8988T (cell line): ENCODE measurements around the gene SCG3.

Experiments used
- DNase-seq: peaks from one replicate; pipeline ENCODE4 v3.0.0; 2011

Gene SCG3

DNA sequence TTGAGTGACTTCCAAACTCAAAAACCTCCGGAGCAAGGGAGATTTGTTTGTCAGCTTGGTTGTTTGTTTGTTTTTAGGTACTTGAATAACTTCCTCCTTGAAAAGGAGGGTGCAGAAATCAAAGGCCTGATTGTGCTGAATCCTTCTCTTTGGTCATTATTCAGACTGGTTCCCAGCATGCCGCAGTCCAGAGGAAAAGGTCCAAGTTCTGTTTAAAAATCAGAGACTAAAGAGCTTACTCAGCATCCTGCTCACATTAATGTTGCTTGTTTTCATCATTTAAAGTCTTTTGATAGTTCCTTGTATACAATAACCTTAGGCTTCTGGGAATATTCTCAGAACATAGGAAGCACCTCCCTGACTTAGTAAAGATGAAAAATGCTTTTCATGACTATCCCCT lies 982 bp upstream of the SCG3 start:
- DNase-seq, result no peak

GRCh38 chr15:51687565-51687964 lies 6.3 kb downstream of the SCG3 start:
- no peak for DNase-seq

DNA sequence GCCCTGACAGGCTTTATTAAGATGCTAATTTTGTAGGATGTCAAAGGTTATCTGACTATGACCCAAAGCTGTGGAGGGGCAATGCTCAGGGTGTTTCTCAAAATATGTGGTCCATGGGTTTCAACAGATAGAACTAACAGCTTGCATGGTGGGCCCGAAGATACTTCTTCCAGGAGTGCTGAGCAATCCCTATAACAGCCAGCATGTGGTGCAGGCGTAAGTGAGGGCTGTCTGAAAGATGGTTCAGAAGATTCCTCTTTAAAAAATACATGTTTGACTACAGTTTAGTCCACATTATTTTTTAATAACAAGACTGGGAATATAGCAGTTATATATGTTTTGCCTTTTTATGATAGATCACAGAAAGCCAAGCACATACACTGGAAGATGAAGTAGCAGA lies 7.6 kb downstream of the SCG3 start:
- DNase-seq, result no peak

DNA sequence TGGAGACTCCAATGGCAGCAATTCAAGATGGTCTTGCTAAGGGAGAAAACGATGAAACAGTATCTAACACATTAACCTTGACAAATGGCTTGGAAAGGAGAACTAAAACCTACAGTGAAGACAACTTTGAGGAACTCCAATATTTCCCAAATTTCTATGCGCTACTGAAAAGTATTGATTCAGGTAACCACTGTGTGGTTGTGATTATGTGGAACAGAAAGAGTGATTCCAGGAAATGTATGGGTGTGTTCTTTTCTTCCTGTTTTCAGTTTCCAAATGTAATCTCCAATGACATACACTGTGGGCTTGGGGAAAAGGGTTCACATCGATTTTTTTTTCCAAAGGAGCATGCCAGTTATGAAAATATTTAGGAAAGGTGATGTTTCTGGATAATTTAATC lies 10.9 kb downstream of the SCG3 start:
- no peak for DNase-seq

DNA sequence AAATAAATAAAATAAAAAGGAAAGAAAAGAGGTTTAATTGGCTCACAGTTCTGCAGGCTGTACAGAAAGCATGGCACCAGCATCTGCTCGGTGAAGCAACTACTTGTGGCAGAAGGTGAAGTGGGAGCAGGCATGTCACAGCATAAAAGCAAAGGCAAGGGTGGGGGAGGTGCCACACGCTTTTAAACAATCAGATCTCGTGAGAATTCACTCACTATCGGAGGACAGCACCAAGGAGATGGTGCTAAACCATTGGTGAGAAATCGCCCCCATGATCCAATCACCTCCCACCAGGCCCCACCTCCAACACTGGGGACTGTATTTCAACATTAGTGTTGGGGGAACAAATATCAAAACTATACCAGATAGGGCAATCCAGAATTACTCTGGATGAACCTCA lies 15.3 kb downstream of the SCG3 start:
- DNase-seq, result no peak

DNA sequence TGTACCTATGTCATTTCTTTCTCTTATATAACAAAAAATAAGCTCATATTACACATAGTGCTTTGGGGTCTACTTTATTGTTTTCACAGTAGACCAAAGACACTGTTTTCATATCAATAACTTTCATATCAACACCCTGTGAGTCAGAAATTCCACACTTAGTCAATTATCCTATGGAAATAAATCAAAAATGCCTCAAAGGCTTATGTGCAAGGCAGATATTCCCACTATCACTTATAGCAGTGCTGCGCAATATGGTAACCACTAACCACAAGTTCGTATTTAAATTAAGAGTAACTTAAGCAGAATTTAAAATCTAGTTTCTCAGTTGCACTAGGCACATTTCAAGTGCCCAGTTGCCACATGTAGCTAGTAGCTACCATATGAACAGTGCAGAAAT lies 15.9 kb downstream of the SCG3 start:
- DNase-seq, result no peak

GRCh38 chr15:51699373-51699772 lies 18.1 kb downstream of the SCG3 start:
- no peak for DNase-seq

DNA sequence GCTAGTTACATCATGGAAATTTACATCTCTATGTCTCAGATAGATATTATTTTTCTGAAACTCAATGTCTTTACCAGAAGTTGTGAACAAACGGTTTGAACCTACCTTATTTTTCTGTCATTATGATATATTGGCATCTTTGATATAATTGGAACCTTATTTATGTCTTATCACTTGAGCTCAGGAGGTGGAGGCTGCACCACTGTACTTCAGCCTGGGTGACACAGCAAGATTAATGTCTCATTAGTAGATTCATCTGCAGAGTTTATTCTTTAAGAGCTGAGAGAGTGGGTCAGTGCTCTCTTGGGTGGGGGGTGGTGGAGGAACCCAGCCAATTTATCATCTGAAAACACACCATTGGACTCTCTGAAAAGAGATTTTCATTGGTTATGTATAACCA lies 21.4 kb downstream of the SCG3 start:
- DNase-seq, result no peak

GRCh38 chr15:51706291-51706690 lies 25.0 kb downstream of the SCG3 start:
- no peak for DNase-seq

GRCh38 chr15:51706926-51707608 lies 25.8 kb downstream of the SCG3 start:
- DNase-seq, result no peak

GRCh38 chr15:51708013-51708412 lies 26.7 kb downstream of the SCG3 start:
- no peak for DNase-seq

- DNase-seq, result no peak
Measured at GRCh38 chr15:51709031-51709430, 27.7 kb downstream of the SCG3 start.

- no peak for DNase-seq
Measured at GRCh38 chr15:51714162-51714561, 32.9 kb downstream of the SCG3 start.

GRCh38 chr15:51714911-51715310 lies 33.6 kb downstream of the SCG3 start:
- no peak for DNase-seq

GRCh38 chr15:51718219-51718618 lies 36.9 kb downstream of the SCG3 start:
- DNase-seq, result no peak

DNA sequence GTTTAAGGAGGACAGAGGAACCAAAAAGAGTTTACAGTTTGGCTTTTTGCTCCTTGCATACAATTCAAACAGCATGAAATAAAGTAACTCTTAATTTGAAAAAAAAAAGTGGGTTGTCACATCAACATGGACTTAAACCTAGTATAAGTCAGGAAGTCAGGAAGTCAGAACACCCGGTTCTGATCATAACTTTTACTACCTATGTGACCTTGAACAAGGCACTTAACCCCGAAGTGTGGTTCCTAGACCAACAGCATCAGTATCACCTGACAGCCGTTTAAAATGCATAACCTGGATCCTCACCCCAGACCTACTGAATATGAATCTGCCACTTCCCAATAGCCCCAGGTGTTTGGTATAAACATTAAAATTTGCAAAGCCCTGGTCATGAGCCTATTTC lies 37.4 kb downstream of the SCG3 start:
- DNase-seq, result no peak

DNA sequence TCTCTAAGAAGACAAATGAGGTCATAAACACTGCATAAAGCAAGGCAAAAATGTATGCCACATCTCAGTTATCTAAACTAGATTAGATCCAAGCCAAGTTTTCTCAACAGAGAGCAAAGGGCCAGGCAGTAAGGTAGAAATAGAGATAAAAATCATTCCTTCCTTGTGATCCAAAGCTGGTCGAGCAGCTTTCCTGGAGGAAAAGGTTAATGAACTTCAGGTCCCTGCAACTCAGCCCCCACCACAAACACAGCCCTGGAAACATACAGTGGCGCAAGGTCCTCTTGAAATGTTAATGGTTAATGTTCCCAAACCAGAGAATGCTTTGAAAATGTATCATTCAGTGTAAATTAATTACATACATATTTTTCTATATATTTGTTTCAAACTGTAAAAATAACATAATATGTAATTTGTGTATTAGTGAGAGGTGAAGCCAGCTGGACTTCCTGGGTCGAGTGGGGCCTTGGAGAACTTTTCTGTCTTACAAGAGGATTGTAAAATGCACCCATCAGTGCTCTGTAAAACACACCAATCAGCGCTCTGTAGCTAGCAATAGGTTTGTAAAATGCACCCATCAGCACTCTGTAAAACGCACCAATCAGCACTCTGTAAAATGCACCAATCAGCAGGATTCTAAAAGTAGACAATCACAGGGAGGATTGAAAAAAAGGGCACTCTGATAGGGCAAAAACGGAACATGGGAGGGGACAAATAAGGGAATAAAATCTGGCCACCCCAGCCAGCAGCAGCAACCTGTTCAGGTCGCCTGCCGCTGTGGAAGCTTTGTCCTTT lies 39.1 kb downstream of the SCG3 start:
- DNase-seq, result no peak

GRCh38 chr15:51721199-51721960 lies 40.1 kb downstream of the SCG3 start:
- DNase-seq, result no peak

DNA sequence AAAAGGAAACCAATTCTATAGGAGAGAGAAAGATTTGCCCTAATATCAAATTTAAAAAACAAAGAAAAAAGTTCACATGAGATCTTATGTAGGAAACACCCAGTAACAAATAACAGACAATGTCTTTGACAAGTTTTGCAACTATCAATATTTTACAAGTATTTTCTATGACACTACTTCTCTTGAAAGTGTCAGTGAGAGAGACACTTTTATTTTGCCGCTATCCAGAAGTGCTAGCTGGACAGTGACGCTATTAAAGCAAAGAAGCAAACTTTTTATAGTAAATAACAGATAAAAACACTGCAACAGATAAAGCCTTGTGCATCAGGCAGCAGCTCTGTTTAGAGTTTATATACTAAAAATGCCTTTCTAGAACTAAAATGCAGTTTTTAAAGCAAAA lies 42.9 kb downstream of the SCG3 start:
- no peak for DNase-seq

GRCh38 chr15:51724673-51725072 lies 43.4 kb downstream of the SCG3 start:
- DNase-seq, result no peak

GRCh38 chr15:51726302-51727073 lies 45.2 kb downstream of the SCG3 start:
- peak; percentile 38 for DNase-seq

- no peak for DNase-seq
Measured at GRCh38 chr15:51727141-51727897, 46.0 kb downstream of the SCG3 start.
